HG02943 (cell line): ENCODE data around the gene DPYSL4.

Experiments
- ATAC-seq: cut with Tn5 transposase; IDR thresholded peaks from one replicate; pipeline ENCODE4 v1.9.1; 2021; ENCODE audit warnings: mild to moderate bottlenecking, low read depth, moderate library complexity; ENCODE audit not compliant: unreplicated experiment

The DPYSL4 gene

DNA sequence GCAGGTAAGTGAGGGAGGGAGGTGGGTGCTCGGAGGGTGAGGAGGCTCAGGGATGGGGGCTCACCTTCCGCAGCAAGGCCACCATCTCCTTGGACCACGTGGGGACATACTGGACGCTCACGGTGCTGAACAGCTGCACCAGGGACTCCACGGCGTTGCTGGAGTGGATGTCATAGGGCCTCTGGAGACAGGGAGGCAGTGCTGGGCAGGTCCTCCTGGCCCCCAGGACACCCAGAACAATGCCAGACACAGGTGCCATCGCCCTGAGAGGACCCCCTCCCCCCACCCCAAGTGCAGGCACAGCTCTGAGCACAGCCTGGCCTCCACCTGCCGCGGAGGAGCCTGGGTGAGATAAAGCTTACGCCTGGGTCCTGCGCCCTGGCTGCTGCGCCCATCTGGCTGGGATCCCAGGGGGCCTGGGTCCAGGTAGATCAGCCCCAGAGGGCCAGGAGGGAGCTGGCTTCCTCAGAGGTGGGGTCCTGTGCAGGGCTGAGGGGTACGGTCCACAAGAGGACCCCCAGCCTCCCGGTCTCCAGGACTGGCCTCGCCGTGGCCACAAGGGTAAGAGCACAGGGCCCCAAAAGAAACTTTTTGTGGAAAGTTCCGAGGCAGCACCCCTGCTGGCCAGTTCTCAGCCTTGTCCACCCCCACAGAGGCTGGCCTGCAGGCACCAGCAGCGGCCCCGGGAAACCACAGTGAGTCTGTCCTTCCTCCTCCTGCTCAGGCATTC, 37.8 kb downstream of the DPYSL4 start:
- ATAC-seq, result no peak

- no peak for ATAC-seq
Observed at GRCh38 chr10:132225073-132225848, 38.5 kb downstream of the DPYSL4 start.

DNA sequence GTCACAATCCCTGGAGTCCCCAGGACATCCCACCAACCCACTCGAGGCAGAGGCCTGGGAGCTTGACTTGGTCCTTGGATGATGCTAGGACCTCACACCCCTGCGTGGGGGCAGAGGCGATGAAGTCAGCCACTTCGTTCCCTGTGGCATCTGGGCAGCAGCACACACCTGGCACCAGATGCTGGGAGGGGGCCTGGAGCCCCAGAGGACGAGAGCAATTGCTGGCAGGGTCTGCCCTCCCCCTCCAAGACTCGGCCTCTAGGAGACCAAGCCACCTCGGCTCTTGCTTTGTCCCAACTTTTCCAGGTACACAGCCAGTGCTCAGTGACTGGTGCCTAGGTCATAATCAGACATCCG, 39.1 kb downstream of the DPYSL4 start:
- no peak for ATAC-seq

DNA sequence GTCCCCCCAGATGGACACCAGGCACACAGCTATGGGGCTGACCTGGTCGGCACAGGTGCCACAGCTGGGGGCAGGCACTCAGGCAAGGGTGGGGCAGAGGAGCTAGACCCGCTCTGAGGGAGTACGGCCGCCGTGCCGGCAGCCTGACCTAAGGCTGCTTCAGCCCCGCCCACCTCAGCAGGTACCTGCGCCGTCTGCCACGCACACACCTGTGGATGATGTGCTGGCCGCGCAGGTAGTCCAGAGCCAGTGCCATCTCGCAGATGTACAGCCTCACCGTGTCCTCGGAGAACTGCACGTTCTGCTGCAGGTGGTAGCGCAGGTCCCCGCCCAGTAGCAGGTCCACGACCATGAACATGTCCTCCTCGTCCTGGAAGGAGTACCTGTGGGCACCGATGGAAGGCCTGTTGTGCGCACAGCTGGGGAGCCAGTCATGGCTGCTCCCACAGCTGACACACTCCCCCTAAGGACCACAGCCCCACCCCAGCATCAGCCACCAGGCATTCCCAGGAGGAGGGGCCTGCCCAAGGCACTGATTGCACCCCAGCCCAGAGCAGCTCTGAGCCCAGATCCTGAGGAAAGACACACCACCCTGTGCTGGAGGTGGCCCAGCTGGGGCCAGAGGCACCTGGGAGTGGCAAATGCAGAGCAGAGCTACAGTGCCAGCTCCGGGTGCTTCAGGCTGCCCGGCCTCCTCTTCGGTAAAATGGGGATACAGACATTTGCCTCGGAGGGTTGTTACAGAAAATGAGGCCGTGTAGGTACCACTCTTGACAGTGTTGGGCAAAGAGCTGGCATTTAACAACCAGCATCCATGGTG, 40.0 kb downstream of the DPYSL4 start:
- no peak for ATAC-seq

- ATAC-seq, result no peak
Observed at GRCh38 chr10:132227851-132228390, 41.2 kb downstream of the DPYSL4 start.

DNA sequence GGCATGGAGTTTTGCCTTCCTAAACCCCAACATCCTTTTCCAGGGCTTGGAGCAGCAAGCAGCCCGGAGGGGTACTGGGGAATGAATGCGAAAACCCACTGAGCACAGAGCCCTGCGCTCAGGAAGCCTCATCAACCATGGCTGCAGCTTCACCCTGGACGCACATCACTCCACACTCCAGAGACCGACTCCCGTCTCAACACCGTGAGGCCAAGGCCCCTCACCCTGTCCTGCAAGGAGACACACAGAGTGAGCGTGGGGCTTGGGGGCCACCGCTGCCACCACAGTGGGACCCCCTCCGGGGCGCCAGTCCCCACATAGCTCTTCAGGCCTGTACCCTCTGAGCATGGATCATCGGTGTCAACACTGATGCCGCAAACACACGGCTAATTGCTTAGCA, 41.9 kb downstream of the DPYSL4 start:
- no peak for ATAC-seq

- ATAC-seq, result no peak
Observed at GRCh38 chr10:132229096-132229495, 42.3 kb downstream of the DPYSL4 start.

GRCh38 chr10:132229834-132230556, 43.2 kb downstream of the DPYSL4 start:
- no peak for ATAC-seq

DNA sequence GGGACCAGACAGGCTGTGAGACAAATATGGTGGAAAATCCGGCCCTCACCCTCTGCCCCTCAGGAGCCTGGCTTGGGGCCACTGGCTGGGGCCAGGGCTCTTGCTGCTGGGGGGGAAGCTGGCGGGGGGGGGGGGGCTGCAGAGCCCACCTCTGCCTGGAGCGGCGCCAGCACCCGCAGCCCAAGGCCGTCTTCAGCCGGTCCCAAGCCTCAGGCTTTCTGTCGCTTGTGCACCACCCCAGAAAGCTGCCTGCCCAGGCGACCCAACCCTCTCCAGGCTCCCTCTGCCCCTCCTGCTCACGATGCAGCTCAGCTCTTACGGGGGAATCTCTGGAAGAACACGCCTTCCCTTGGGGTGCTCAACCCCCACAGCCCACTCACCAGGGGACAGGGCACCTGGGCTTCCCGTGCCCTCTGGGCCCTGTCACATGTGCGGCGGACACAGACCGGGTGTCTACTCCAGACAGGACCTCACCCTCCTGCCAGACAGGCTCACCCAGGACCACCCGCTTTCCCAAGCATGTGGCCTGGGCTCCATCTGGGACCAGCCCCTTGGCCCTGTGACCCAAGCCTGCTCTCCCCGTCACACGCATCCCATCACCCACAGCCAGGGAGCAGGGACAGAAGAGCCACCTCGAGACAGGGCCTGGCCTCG, 43.9 kb downstream of the DPYSL4 start:
- no peak for ATAC-seq

- no peak for ATAC-seq
Observed at GRCh38 chr10:132231656-132232022, 44.9 kb downstream of the DPYSL4 start.

- no peak for ATAC-seq
Observed at GRCh38 chr10:132232023-132232951, 45.5 kb downstream of the DPYSL4 start.

DNA sequence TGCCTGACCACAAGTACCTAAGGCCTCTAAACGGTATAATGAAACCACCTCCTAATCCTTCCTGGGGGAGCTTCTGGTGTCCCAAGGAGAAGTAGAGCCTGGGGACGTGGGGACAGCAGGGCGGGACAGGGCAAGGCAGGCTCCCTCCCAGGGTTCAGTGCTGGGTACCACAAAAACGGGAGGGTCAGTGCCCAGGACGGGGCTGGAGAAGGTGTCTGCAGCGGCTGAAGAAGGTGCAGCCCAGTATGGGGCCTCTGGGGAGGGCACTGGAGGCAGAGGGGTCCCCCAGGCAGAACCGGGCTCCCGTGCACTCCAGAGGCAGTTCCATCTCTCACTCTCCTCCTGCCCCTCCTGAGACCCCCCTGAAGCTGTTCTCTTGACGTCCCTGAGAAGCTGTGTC, 46.2 kb downstream of the DPYSL4 start:
- ATAC-seq, result no peak

GRCh38 chr10:132233501-132234085, 46.8 kb downstream of the DPYSL4 start:
- no peak for ATAC-seq

- ATAC-seq, result no peak
Observed at GRCh38 chr10:132234860-132235259, 48.1 kb downstream of the DPYSL4 start.

GRCh38 chr10:132236161-132236560, 49.4 kb downstream of the DPYSL4 start:
- ATAC-seq, result no peak

DNA sequence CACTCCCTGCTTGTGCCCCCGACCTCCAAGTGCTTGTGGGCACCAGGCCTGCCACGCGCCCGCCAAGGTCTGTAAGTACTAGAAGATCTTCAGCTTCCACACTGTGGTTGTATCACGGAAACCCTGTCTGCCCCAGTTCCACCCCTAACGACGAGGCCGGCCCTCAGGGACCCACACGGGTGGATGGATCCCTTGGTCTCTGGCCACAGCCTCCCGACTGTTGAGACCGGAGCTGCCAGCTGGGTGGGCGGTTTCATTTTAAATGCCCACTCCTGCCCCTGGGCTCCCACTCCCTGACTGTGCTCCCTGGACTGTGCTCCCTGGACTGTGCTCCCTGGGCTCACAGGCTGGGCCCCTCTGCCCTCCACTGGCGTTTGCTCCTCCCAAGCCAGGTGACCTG, 50.1 kb downstream of the DPYSL4 start:
- no peak for ATAC-seq

GRCh38 chr10:132237396-132237795, 50.6 kb downstream of the DPYSL4 start:
- ATAC-seq, result no peak

DNA sequence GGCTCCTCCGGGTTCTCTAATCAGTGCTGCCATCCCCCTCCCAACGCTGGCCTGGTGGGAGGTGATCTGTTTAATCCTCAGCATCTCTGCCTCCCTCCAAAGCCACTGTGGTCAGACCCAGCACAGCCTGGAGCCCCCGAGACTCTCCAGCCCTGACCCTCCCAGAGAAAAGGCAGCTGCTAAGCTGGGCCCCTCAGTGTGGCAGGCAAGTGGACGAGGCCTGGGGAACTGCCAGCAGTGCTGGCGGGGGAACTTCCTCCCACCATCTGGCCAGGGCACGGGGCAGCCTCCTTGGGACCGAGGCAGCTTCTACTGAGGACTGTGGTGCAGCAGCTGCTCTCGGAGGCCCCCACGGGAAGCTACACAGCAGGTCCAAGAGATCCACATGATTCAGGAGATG, 51.1 kb downstream of the DPYSL4 start:
- ATAC-seq, result no peak
